IMR-90 (cell line): ENCODE measurements around the gene U2SURP. TPM values are rescaled to one million over a fixed set of nuclear protein-coding genes. Genes with fewer than 3 reads are reported as not detected.

Experiments
- ATAC-seq: fragments of 200-7000 bp; cut with Tn5 transposase; 2 replicates; pipeline ENCODE4 v1.9.1; 2020; ENCODE audit warnings: low read depth, mild to moderate bottlenecking, moderate library complexity
- BruUV-seq: library from RNA; stranded (reverse); fragments of 400-500 nt; replicated peaks from 2 replicates; lab custom pipeline; 2021; lab: Mats Ljungman, UMichigan
- CTCF ChIA-PET: fragments of 300-600 bp; formaldehyde crosslinking; extraction: SDS; loops from one replicate; lab custom pipeline; 2021; ENCODE audit warnings: antibody characterized with exemption; lab: Yijun Ruan, JAX
- POLR2A ChIA-PET: fragments of 300-600 bp; sonication (Branson Sonifier 250); formaldehyde crosslinking; loops from one replicate; lab custom pipeline; 2022; ENCODE audit warnings: antibody characterized with exemption; ENCODE audit not compliant: unreplicated experiment; lab: Charles Lee
- DNase-seq: peaks from one replicate; pipeline ENCODE4 v3.0.0; 2013
- H2AFZ ChIP-seq: replicated peaks from 2 replicates; pipeline ENCODE3; 2013; ENCODE audit warnings: low read length, mild to moderate bottlenecking; ENCODE audit not compliant: poor library complexity
- H2AK5ac ChIP-seq: 2 replicates; pipeline ENCODE4 v1.6.1; 2013; ENCODE audit warnings: low read depth, low read length, inconsistent platforms
- H2AK9ac ChIP-seq: replicated peaks from 2 replicates; pipeline ENCODE3; 2013; ENCODE audit warnings: mild to moderate bottlenecking, low read depth, low read length, moderate library complexity; ENCODE audit not compliant: poor library complexity
- H2BK120ac ChIP-seq: 2 replicates; pipeline ENCODE4 v1.6.1; 2013; ENCODE audit warnings: low read depth, low read length, inconsistent platforms
- H2BK15ac ChIP-seq: 3 replicates; pipeline ENCODE4 v1.6.1; 2013; ENCODE audit warnings: low read depth, low read length, inconsistent platforms
- H2BK20ac ChIP-seq: 2 replicates; pipeline ENCODE4 v1.6.1; 2013; ENCODE audit warnings: low read depth, mild to moderate bottlenecking, inconsistent platforms, low read length, moderate library complexity
- H2BK5ac ChIP-seq: 2 replicates; pipeline ENCODE4 v1.6.1; 2013; ENCODE audit warnings: mild to moderate bottlenecking, low read depth, low read length, inconsistent platforms; ENCODE audit not compliant: poor library complexity, severe bottlenecking
- H3K14ac ChIP-seq: replicated peaks from 2 replicates; pipeline ENCODE4 v1.6.1; 2013; ENCODE audit warnings: low read depth, low read length, inconsistent platforms
- H3K18ac ChIP-seq: 2 replicates; pipeline ENCODE4 v1.6.1; 2013; ENCODE audit warnings: low read depth, low read length, control low read depth
- H3K23ac ChIP-seq: 2 replicates; pipeline ENCODE4 v1.6.1; 2013; ENCODE audit warnings: low read depth, low read length, inconsistent platforms
- H3K27ac ChIP-seq: 2 replicates; pipeline ENCODE4 v1.5.1; 2013; ENCODE audit warnings: mild to moderate bottlenecking, control low read depth, low read length; ENCODE audit not compliant: insufficient read depth
- H3K27me3 ChIP-seq: 2 replicates; pipeline ENCODE4 v1.6.1; 2013; ENCODE audit warnings: low read length; ENCODE audit not compliant: control insufficient read depth, insufficient read depth
- H3K36me3 ChIP-seq: 2 replicates; pipeline ENCODE4 v1.6.1; 2013; ENCODE audit warnings: low read length, mixed read lengths; ENCODE audit not compliant: control insufficient read depth, insufficient read depth
- H3K4ac ChIP-seq: 2 replicates; pipeline ENCODE4 v1.6.1; 2013; ENCODE audit warnings: low read depth, low read length, inconsistent platforms
- H3K4me1 ChIP-seq: 2 replicates; pipeline ENCODE4 v1.6.1; 2013; ENCODE audit warnings: low read length, mixed read lengths; ENCODE audit not compliant: control insufficient read depth, insufficient read depth
- H3K4me2 ChIP-seq: 2 replicates; pipeline ENCODE4 v1.6.1; 2013; ENCODE audit warnings: low read depth, mild to moderate bottlenecking, control low read depth, low read length, moderate library complexity
- H3K4me3 ChIP-seq: 2 replicates; pipeline ENCODE4 v1.5.1; 2013; ENCODE audit warnings: low read depth, mild to moderate bottlenecking, control low read depth, low read length, moderate library complexity; ENCODE audit not compliant: insufficient read depth
- H3K56ac ChIP-seq: 2 replicates; pipeline ENCODE4 v1.6.1; 2013; ENCODE audit warnings: low read length, inconsistent platforms; ENCODE audit not compliant: insufficient read depth; ENCODE audit errors: extremely low read depth
- H3K79me1 ChIP-seq, 2 experiments: 2 replicates each; pipeline ENCODE4 v1.6.1; 2013; ENCODE audit warnings: low read length in 2 of 2, inconsistent platforms in 1 of 2, low read depth in 1 of 2
- H3K9ac ChIP-seq: 2 replicates; pipeline ENCODE4 v1.6.1; 2013; ENCODE audit warnings: low read depth, low read length, control low read depth
- H3K9me1 ChIP-seq: 2 replicates; pipeline ENCODE4 v1.6.1; 2013; ENCODE audit warnings: low read length, inconsistent platforms; ENCODE audit not compliant: insufficient read depth
- H3K9me3 ChIP-seq: 2 replicates; pipeline ENCODE4 v1.6.1; 2013; ENCODE audit warnings: low read length; ENCODE audit not compliant: control insufficient read depth, insufficient read depth
- H4K20me1 ChIP-seq: 2 replicates; pipeline ENCODE4 v1.6.1; 2013; ENCODE audit warnings: low read length, inconsistent platforms; ENCODE audit not compliant: insufficient read depth
- H4K5ac ChIP-seq: 2 replicates; pipeline ENCODE4 v1.6.1; 2013; ENCODE audit warnings: mild to moderate bottlenecking, low read depth, low read length, control low read depth
- H4K8ac ChIP-seq, 2 experiments: 2 replicates each; pipeline ENCODE4 v1.6.1; 2013; ENCODE audit warnings: low read depth in 2 of 2, low read length in 2 of 2, control low read depth in 1 of 2, inconsistent platforms in 1 of 2
- H4K91ac ChIP-seq: 2 replicates; pipeline ENCODE4 v1.6.1; 2013; ENCODE audit warnings: low read depth, low read length, inconsistent platforms; ENCODE audit not compliant: insufficient read depth
- CEBPB ChIP-seq: IDR thresholded peaks from 2 replicates; pipeline ENCODE4 v1.6.1; 2012; ENCODE audit warnings: low read depth, low read length, improper control_type of control experiment
- CTCF ChIP-seq: conservative IDR thresholded peaks from 2 replicates; pipeline ENCODE4 v1.5.1; 2012; ENCODE audit warnings: mild to moderate bottlenecking, low read depth, low read length, improper control_type of control experiment
- MXI1 ChIP-seq: IDR thresholded peaks from 2 replicates; pipeline ENCODE4 v1.6.1; 2012; ENCODE audit warnings: low read depth, mild to moderate bottlenecking, low read length, moderate library complexity, borderline replicate concordance
- NFE2L2 ChIP-seq: fragments of 150-350 bp; IDR thresholded peaks from 2 replicates; pipeline ENCODE4 v1.6.1; 2016; ENCODE audit warnings: low read depth, mild to moderate bottlenecking, low read length
- RAD21 ChIP-seq: IDR thresholded peaks from 2 replicates; pipeline ENCODE4 v1.6.1; 2012; ENCODE audit warnings: low read length, improper control_type of control experiment
- SMC3 ChIP-seq: fragments of 150-350 bp; IDR thresholded peaks from 2 replicates; pipeline ENCODE4 v1.6.1; 2016; ENCODE audit warnings: low read depth, mild to moderate bottlenecking, antibody characterized with exemption, low read length, moderate library complexity
- WGBS, 2 experiments: methylation state at CpG; one replicate each; pipeline versions ENCODE4 v1.1.5 to v1.1.7; 2013; ENCODE audit warnings: missing lambda C conversion rate in 2 of 2; ENCODE audit not compliant: insufficient read length in 1 of 2; ENCODE audit errors: extremely low coverage in 2 of 2; 5-methylcytosine and 5-hydroxymethylcytosine counted together
- dilution Hi-C: fragments of 300-500 bp; cut with HindIII; formaldehyde crosslinking; loops from one replicate; pipeline ENCODE4 v1.14.3; 2018; ENCODE audit warnings: low sequenced_read_pairs; ENCODE audit not compliant: unreplicated experiment
- in situ Hi-C: fragments of 300-500 bp; cut with MboI; formaldehyde crosslinking; loops from 3 replicates; pipeline ENCODE4 v1.14.3; 2019; ENCODE audit warnings: low sequenced_read_pairs, inconsistent platforms, mixed read lengths
- intact Hi-C: fragments of 100-400 bp; cut with micrococcal nuclease; formaldehyde crosslinking; loops from 2 replicates; pipeline ENCODE4 v1.10.0; 2022
- polyA plus RNA-seq, 3 experiments: library from polyadenylated mRNA; depleted of rRNA; stranded (reverse); fragments of >200 nt; gene quantifications; 2 replicates each; pipeline ENCODE4 v1.2.3, GENCODE V29; 2012; ENCODE audit warnings: low replicate concordance in 1 of 3
- total RNA-seq: library from RNA; depleted of rRNA; stranded (reverse); fragments of >200 nt; gene quantifications from 2 replicates; pipeline ENCODE4 v1.2.3, GENCODE V29; 2012

The U2SURP gene
- total and polyA plus RNA-seq, 2 of the 4 experiments (the other 2 are of a cell fraction) = 24.8 to 29.4 TPM

GRCh38 chr3:143040261-143040879, 39.0 kb downstream of the U2SURP start:
- DNase-seq (peak; percentile 56), ATAC-seq (peak; percentile 32; the same call in 1 of the 2 replicates)
- TF ChIP-seq SMC3 (peak; percentile 37; the same call in 1 of the 2 replicates), MXI1 (no peak), CEBPB (no peak), CTCF (peak; percentile 50), NFE2L2 (no peak), RAD21 (peak; percentile 40)
- CTCF ChIA-PET = interaction anchor here (0.7 to 1.5 kb wide), 4 partner anchors 9 to 38 kb away, joined by 3 to 6 read pairs (median 3); partner anchors contain the start of gene U2SURP
- dilution Hi-C loops = no loop called here
- H3K9ac ChIP-seq = no peak overlapping the region
- no peaks in the 10 kb centered on the region; a peak in 1 of 4 replicates for H3K79me1 ChIP-seq
- POLR2A ChIA-PET = no interaction called here
- H3K27ac ChIP-seq = no peak overlapping the region
- H2BK5ac ChIP-seq = no peak overlapping the region
- no peak overlapping the region for H4K5ac ChIP-seq
- no peaks in the 10 kb centered on the region for H3K9me3 ChIP-seq
- H3K56ac ChIP-seq = no peak overlapping the region
- no peak overlapping the region for H3K4ac ChIP-seq
- in situ Hi-C loops = no loop called here
- H2BK15ac ChIP-seq = no peak overlapping the region
- no peak overlapping the region for H2AK5ac ChIP-seq
- H3K4me3 ChIP-seq = no peak overlapping the region
- no peak overlapping the region for H3K18ac ChIP-seq
- no peak overlapping the region for H3K4me2 ChIP-seq
- BruUV-seq = no TSS peak
- no peaks in the 10 kb centered on the region for H3K9me1 ChIP-seq
- no peak overlapping the region for H2BK120ac ChIP-seq
- H3K27me3 ChIP-seq = no peaks in the 10 kb centered on the region
- H3K4me1 ChIP-seq = no peaks in the 10 kb centered on the region
- intact Hi-C loops = loop anchor here (10.0 kb wide), 1 partner anchor 604 kb away; no protein-coding TSS in a partner anchor
- no peaks in the 10 kb centered on the region for H4K20me1 ChIP-seq
- H3K36me3 ChIP-seq = peaks cover 12% of the 10 kb centered on the region
- WGBS, 2 experiments = 40% methylated on average over 1 of the region's 3 CpGs; no CpG with 5 or more reads in 1 of the 2 experiments
- H3K23ac ChIP-seq = no peak overlapping the region
- no peak overlapping the region for H2BK20ac ChIP-seq
- no peak overlapping the region for H2AK9ac ChIP-seq
- H4K91ac ChIP-seq = no peak overlapping the region
- no peak overlapping the region for H4K8ac ChIP-seq
- no peak overlapping the region for H3K14ac ChIP-seq
- no peak overlapping the region for H2AFZ ChIP-seq
